ENCODE data around the gene FPGT.

Gene FPGT

DNA sequence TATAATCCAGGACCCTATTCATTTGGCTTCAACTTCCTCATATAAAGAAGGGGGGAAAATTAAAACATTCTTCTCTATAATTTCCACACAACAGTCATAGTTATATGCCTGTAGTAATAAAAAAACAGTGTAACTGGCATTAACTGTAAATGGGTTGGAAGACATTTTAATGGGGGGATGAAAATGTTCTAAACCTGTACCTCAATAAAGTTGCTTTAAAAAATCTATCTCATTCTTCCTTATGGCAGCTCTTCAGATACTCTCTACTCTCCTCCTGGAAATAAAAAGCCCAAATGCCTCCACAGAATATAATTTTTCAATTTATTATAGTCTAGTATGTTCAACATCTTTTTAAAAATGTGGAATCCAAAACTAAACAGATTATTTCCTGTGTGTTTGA, 2.7 kb upstream of the FPGT start:
- TF ChIP-seq ZFX (IDR thresholded peaks at IDR 0.05; ENCODE audit: borderline replicate concordance) = no peak
- TF ChIP-seq, protein P1, sequence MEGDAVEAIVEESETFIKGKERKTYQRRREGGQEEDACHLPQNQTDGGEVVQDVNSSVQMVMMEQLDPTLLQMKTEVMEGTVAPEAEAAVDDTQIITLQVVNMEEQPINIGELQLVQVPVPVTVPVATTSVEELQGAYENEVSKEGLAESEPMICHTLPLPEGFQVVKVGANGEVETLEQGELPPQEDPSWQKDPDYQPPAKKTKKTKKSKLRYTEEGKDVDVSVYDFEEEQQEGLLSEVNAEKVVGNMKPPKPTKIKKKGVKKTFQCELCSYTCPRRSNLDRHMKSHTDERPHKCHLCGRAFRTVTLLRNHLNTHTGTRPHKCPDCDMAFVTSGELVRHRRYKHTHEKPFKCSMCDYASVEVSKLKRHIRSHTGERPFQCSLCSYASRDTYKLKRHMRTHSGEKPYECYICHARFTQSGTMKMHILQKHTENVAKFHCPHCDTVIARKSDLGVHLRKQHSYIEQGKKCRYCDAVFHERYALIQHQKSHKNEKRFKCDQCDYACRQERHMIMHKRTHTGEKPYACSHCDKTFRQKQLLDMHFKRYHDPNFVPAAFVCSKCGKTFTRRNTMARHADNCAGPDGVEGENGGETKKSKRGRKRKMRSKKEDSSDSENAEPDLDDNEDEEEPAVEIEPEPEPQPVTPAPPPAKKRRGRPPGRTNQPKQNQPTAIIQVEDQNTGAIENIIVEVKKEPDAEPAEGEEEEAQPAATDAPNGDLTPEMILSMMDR (IDR thresholded peaks at IDR 0.05) = no peak
- no peak overlapping the region for H3K27ac ChIP-seq

DNA sequence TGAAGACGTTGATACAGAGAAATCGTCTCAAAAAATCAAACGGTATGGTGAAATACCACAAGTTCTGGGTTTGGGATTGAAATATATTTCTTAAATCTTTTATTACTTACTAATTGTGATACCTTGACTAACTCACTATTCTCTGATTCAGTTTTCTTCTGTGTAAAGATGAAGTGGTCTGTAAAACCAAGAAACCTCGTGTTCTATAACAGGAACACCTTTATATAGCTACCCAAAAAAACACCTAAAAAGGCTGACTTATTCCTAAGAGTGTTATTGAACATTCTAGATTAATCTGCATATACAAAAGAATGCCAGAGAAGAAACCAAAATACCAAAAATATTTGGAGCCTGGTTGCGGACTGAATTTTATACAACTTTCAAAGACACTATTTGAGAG, 787 bp upstream of the FPGT start:
- no peak for TF ChIP-seq ZFX (IDR thresholded peaks at IDR 0.05; ENCODE audit: borderline replicate concordance)
- TF ChIP-seq, protein P1 (IDR thresholded peaks at IDR 0.05) = no peak
- H3K27ac ChIP-seq = peak overlapping the region; percentile 78

GRCh38 chr1:74199504-74199903, 1.5 kb downstream of the FPGT start:
- no peak for TF ChIP-seq ZFX (IDR thresholded peaks at IDR 0.05; ENCODE audit: borderline replicate concordance)
- TF ChIP-seq, protein P1 (IDR thresholded peaks at IDR 0.05) = no peak
- H3K27ac ChIP-seq = no peak overlapping the region

DNA sequence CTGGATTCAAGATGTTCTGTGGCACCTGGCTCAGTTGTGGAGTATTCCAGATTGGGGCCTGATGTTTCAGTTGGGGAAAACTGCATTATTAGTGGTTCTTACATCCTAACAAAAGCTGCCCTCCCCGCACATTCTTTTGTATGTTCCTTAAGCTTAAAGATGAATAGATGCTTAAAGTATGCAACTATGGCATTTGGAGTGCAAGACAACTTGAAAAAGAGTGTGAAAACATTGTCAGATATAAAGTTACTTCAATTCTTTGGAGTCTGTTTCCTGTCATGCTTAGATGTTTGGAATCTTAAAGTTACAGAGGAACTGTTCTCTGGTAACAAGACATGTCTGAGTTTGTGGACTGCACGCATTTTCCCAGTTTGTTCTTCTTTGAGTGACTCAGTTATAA, 7.2 kb downstream of the FPGT start:
- H3K27ac ChIP-seq = no peak overlapping the region

DNA sequence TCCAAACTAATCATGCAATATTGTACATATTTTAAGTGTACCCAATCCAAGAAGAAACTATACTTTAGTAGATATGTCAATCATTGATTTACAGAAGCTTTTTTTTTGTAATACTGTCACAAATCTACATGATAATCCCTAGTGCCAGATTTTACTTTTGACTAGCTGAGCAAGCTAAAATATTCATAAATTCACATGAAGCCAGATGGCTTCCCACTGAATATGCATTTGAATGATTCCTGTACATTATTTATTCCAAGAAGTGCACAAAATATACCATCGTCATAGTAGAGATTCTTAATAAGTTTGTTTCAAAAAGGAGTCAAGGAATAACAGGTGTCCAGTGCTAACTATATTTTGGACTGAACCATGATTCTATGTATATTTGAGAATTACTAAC, 17.2 kb downstream of the FPGT start:
- H3K27ac ChIP-seq = no peak overlapping the region

More for the DNA sequence above, 7.2 kb downstream of the FPGT start:
- TF ChIP-seq, protein P1 (IDR thresholded peaks at IDR 0.05) = no peak
- no peak for TF ChIP-seq ZFX (IDR thresholded peaks at IDR 0.05; ENCODE audit: borderline replicate concordance)

GRCh38 chr1:74222701-74223100, 24.7 kb downstream of the FPGT start:
- no peak overlapping the region for H3K27ac ChIP-seq
- TF ChIP-seq ZFX (IDR thresholded peaks at IDR 0.05; ENCODE audit: borderline replicate concordance) = no peak
- TF ChIP-seq, protein P1 (IDR thresholded peaks at IDR 0.05) = no peak

More for the DNA sequence above, 17.2 kb downstream of the FPGT start:
- TF ChIP-seq, protein P1 (IDR thresholded peaks at IDR 0.05) = no peak
- no peak for TF ChIP-seq ZFX (IDR thresholded peaks at IDR 0.05; ENCODE audit: borderline replicate concordance)

- H3K27ac ChIP-seq = no peak overlapping the region
- TF ChIP-seq ZFX (IDR thresholded peaks at IDR 0.05; ENCODE audit: borderline replicate concordance) = no peak
- TF ChIP-seq, protein P1 (IDR thresholded peaks at IDR 0.05) = no peak
Measured at GRCh38 chr1:74223453-74223852, 25.4 kb downstream of the FPGT start.

Measured in 22Rv1 (cell line).